ENCODE data around the gene FILIP1. TPM values are rescaled to one million over a fixed set of nuclear protein-coding genes. Genes with fewer than 3 reads are reported as not detected.

Gene FILIP1
- total RNA-seq, 1 donor from 2014 or later, result 3.2 TPM

Small RNA genes within 50 kb of the gene (microRNA-seq; reads per million reads assigned to microRNA genes)
- gene MIR4463 (ENCODE audit: borderline number of aligned reads, borderline replicate concordance), result not detected

Small RNA genes within 50 kb of the gene (small RNA-seq; reads per million reads assigned to genes)
- not detected for gene MIR4463
- gene RF00012, result not detected
- gene RNU1-34P, result not detected

Other genes starting within 250 kb of the FILIP1 start
- gene COX7A2, start 250.0 kb downstream of the FILIP1 start, total RNA-seq, result 286 TPM
- 52.1 TPM for gene TMEM30A, start 209.0 kb downstream of the FILIP1 start, total RNA-seq
- gene SENP6, start 108.1 kb upstream of the FILIP1 start, total RNA-seq, result 78.8 TPM